Measurements from ENCODE around the gene SEC24C.

Gene SEC24C

GRCh38 chr10:73779539-73780197, 35.5 kb downstream of the SEC24C start:
- H3K27me3 ChIP-seq (ENCODE audit: control insufficient read depth, insufficient read depth, low read length) = no peaks in the 10 kb centered on the region
- TF ChIP-seq CTCF (IDR thresholded peaks at IDR 0.05) = no peak
- no peak overlapping the region for H3K4me3 ChIP-seq (ENCODE audit: low read depth, low read length)
- peaks cover 6% of the 10 kb centered on the region for H3K4me1 ChIP-seq
- H3K36me3 ChIP-seq (ENCODE audit: control insufficient read depth, insufficient read depth, low read length) = no peaks in the 10 kb centered on the region
- no peak overlapping the region for H3K27ac ChIP-seq
- H3K4me2 ChIP-seq (ENCODE audit: low read length) = no peak overlapping the region
- no peak overlapping the region for H3K9ac ChIP-seq
- no peaks in the 10 kb centered on the region for H3K9me3 ChIP-seq (ENCODE audit: control insufficient read depth, low read length)
- H3K79me2 ChIP-seq = peaks cover 10% of the 10 kb centered on the region
- H2AFZ ChIP-seq = no peak overlapping the region

GRCh38 chr10:73780301-73780700, 36.1 kb downstream of the SEC24C start:
- TF ChIP-seq CTCF (IDR thresholded peaks at IDR 0.05) = no peak
- no peaks in the 10 kb centered on the region for H3K27me3 ChIP-seq (ENCODE audit: control insufficient read depth, insufficient read depth, low read length)
- H2AFZ ChIP-seq = no peak overlapping the region
- H3K4me2 ChIP-seq (ENCODE audit: low read length) = no peak overlapping the region
- no peak overlapping the region for H3K9ac ChIP-seq
- H3K27ac ChIP-seq = no peak overlapping the region
- no peaks in the 10 kb centered on the region for H3K9me3 ChIP-seq (ENCODE audit: control insufficient read depth, low read length)
- peaks cover 8% of the 10 kb centered on the region for H3K79me2 ChIP-seq
- H3K4me3 ChIP-seq (ENCODE audit: low read depth, low read length) = peak overlapping the region; percentile 91
- peaks cover 9% of the 10 kb centered on the region for H3K4me1 ChIP-seq
- H3K36me3 ChIP-seq (ENCODE audit: control insufficient read depth, insufficient read depth, low read length) = no peaks in the 10 kb centered on the region

GRCh38 chr10:73780966-73781365, 36.8 kb downstream of the SEC24C start:
- Histone ChIP-seq H3K4me1 (peaks cover 9% of the 10 kb centered on the region), H3K27me3 (ENCODE audit: control insufficient read depth, insufficient read depth, low read length) (no peaks in the 10 kb centered on the region), H3K4me2 (ENCODE audit: low read length) (peak overlapping the region; percentile 85), H3K9me3 (ENCODE audit: control insufficient read depth, low read length) (no peaks in the 10 kb centered on the region), H2AFZ (no peak overlapping the region), H3K79me2 (peaks cover 8% of the 10 kb centered on the region), H3K4me3 (ENCODE audit: low read depth, low read length) (peak overlapping the region; percentile 91), H3K9ac (no peak overlapping the region), H3K27ac (no peak overlapping the region), H3K36me3 (ENCODE audit: control insufficient read depth, insufficient read depth, low read length) (no peaks in the 10 kb centered on the region)
- TF ChIP-seq CTCF (IDR thresholded peaks at IDR 0.05) = no peak

GRCh38 chr10:73781548-73781878, 37.3 kb downstream of the SEC24C start:
- Histone ChIP-seq H3K9ac (peak overlapping the region; percentile 67), H3K36me3 (ENCODE audit: control insufficient read depth, insufficient read depth, low read length) (no peaks in the 10 kb centered on the region)

More at GRCh38 chr10:73781548-73781878, 37.3 kb downstream of the SEC24C start:
- peak overlapping the region; percentile 87 for H3K27ac ChIP-seq
- peak overlapping the region; percentile 95 for H2AFZ ChIP-seq
- no peaks in the 10 kb centered on the region for H3K9me3 ChIP-seq (ENCODE audit: control insufficient read depth, low read length)
- H3K4me1 ChIP-seq = peaks cover 10% of the 10 kb centered on the region
- peak overlapping the region; percentile 85 for H3K4me2 ChIP-seq (ENCODE audit: low read length)
- H3K79me2 ChIP-seq = peaks cover 12% of the 10 kb centered on the region
- TF ChIP-seq CTCF (IDR thresholded peaks at IDR 0.05) = no peak
- H3K27me3 ChIP-seq (ENCODE audit: control insufficient read depth, insufficient read depth, low read length) = no peaks in the 10 kb centered on the region
- peak overlapping the region; percentile 91 for H3K4me3 ChIP-seq (ENCODE audit: low read depth, low read length)
